Astrocyte (in vitro differentiated cells and primary cell): ENCODE data around the gene IBA57. TPM values are rescaled to one million over a fixed set of nuclear protein-coding genes. Genes with fewer than 3 reads are reported as not detected.

ENCODE experiments used
- DNase-seq: peaks from one replicate; pipeline ENCODE4 v3.0.0-alpha.2; 2010; ENCODE audit warnings: low read depth
- FAIRE-seq: peaks from 2 replicates; lab custom pipeline; 2011; peaks lifted over from hg19 to GRCh38; lab: Jason Lieb, UNC
- H2AFZ ChIP-seq: 2 replicates; pipeline ENCODE4 v1.6.0; 2012; ENCODE audit warnings: low read depth, low read length, inconsistent platforms
- H3K27ac ChIP-seq: 2 replicates; pipeline ENCODE4 v1.5.1; 2011; ENCODE audit warnings: low read depth, low read length, inconsistent platforms
- H3K27me3 ChIP-seq: 2 replicates; pipeline ENCODE4 v1.6.0; 2011; ENCODE audit warnings: low read length, inconsistent platforms; ENCODE audit not compliant: insufficient read depth
- H3K36me3 ChIP-seq: 2 replicates; pipeline ENCODE4 v1.5.1; 2011; ENCODE audit warnings: low read length, inconsistent platforms; ENCODE audit not compliant: insufficient read depth
- H3K4me1 ChIP-seq: 2 replicates; pipeline ENCODE4 v1.5.1; 2011; ENCODE audit warnings: low read length, inconsistent platforms; ENCODE audit not compliant: insufficient read depth
- H3K4me2 ChIP-seq: 2 replicates; pipeline ENCODE4 v1.6.0; 2012; ENCODE audit warnings: low read length, inconsistent platforms
- H3K4me3 ChIP-seq: 2 replicates; pipeline ENCODE4 v1.5.1; 2011; ENCODE audit warnings: low read depth, mild to moderate bottlenecking, low read length, inconsistent platforms; ENCODE audit not compliant: insufficient read depth
- H3K79me2 ChIP-seq: 2 replicates; pipeline ENCODE4 v1.6.0; 2012; ENCODE audit warnings: mild to moderate bottlenecking, low read length, inconsistent platforms; ENCODE audit not compliant: insufficient read depth
- H3K9ac ChIP-seq: 2 replicates; pipeline ENCODE4 v1.6.0; 2012; ENCODE audit warnings: mild to moderate bottlenecking, low read length, inconsistent platforms
- H3K9me3 ChIP-seq: 2 replicates; pipeline ENCODE4 v1.5.1; 2012; ENCODE audit warnings: low read depth, mild to moderate bottlenecking, low read length, inconsistent platforms; ENCODE audit not compliant: insufficient read depth
- H4K20me1 ChIP-seq: 2 replicates; pipeline ENCODE4 v1.6.0; 2012; ENCODE audit warnings: low read length, inconsistent platforms; ENCODE audit not compliant: insufficient read depth
- H3K27ac Mint-ChIP-seq: one replicate; pipeline ENCODE4 v1.8.0; 2021; ENCODE audit warnings: mild to moderate bottlenecking, mixed read lengths; ENCODE audit not compliant: unreplicated experiment
- H3K27me3 Mint-ChIP-seq: one replicate; pipeline ENCODE4 v1.8.0; 2021; ENCODE audit warnings: low read depth, mixed read lengths; ENCODE audit not compliant: unreplicated experiment
- H3K36me3 Mint-ChIP-seq: one replicate; pipeline ENCODE4 v1.8.0; 2021; ENCODE audit warnings: low read depth, mixed read lengths; ENCODE audit not compliant: unreplicated experiment
- H3K4me1 Mint-ChIP-seq: one replicate; pipeline ENCODE4 v1.8.0; 2021; ENCODE audit warnings: low read depth, mixed read lengths; ENCODE audit not compliant: unreplicated experiment
- H3K4me3 Mint-ChIP-seq: one replicate; pipeline ENCODE4 v1.8.0; 2021; ENCODE audit warnings: mild to moderate bottlenecking, moderate library complexity, mixed read lengths; ENCODE audit not compliant: unreplicated experiment
- H3K9me3 Mint-ChIP-seq: one replicate; pipeline ENCODE4 v1.8.0; 2021; ENCODE audit warnings: mild to moderate bottlenecking, mixed read lengths; ENCODE audit not compliant: unreplicated experiment
- EZH2 ChIP-seq: IDR thresholded peaks from 2 replicates; pipeline ENCODE4 v1.6.1; 2012; ENCODE audit warnings: mild to moderate bottlenecking, low read length, inconsistent platforms; ENCODE audit not compliant: insufficient read depth
- total RNA-seq: library from RNA; stranded (reverse); gene quantifications from 2 replicates; pipeline ENCODE4 v1.2.1, GENCODE V29; 2021
- TF ChIP-seq, protein P1 (sequence below): IDR thresholded peaks from 2 replicates; pipeline ENCODE4 v1.5.1; 2011; ENCODE audit warnings: low read depth, mild to moderate bottlenecking, inconsistent platforms, low read length, moderate library complexity; ENCODE audit not compliant: insufficient read depth

IBA57 gene
- total RNA-seq, 1 donor from 2014 or later, result 4.9 TPM

GRCh38 chr1:228217551-228218344, 52.1 kb downstream of the IBA57 start:
- TF ChIP-seq EZH2, result no peak
- TF ChIP-seq, protein P1, sequence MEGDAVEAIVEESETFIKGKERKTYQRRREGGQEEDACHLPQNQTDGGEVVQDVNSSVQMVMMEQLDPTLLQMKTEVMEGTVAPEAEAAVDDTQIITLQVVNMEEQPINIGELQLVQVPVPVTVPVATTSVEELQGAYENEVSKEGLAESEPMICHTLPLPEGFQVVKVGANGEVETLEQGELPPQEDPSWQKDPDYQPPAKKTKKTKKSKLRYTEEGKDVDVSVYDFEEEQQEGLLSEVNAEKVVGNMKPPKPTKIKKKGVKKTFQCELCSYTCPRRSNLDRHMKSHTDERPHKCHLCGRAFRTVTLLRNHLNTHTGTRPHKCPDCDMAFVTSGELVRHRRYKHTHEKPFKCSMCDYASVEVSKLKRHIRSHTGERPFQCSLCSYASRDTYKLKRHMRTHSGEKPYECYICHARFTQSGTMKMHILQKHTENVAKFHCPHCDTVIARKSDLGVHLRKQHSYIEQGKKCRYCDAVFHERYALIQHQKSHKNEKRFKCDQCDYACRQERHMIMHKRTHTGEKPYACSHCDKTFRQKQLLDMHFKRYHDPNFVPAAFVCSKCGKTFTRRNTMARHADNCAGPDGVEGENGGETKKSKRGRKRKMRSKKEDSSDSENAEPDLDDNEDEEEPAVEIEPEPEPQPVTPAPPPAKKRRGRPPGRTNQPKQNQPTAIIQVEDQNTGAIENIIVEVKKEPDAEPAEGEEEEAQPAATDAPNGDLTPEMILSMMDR, result no peak
- Histone ChIP-seq H3K4me1 (no peaks in the 10 kb centered on the region), H3K79me2 (no peaks in the 10 kb centered on the region), H3K36me3 (no peaks in the 10 kb centered on the region), H3K4me2 (no peak overlapping the region), H3K27me3 (no peaks in the 10 kb centered on the region), H3K4me3 (no peak overlapping the region), H4K20me1 (no peaks in the 10 kb centered on the region), H3K27ac (no peak overlapping the region), H3K9me3 (no peaks in the 10 kb centered on the region), H3K9ac (no peak overlapping the region), H2AFZ (no peak overlapping the region)
- Mint-ChIP-seq H3K9me3 (no peaks in the 10 kb centered on the region), H3K27me3 (no peaks in the 10 kb centered on the region), H3K4me1 (no peaks in the 10 kb centered on the region), H3K36me3 (peaks cover 13% of the 10 kb centered on the region), H3K4me3 (no peak overlapping the region), H3K27ac (no peak overlapping the region)
- no peak for FAIRE-seq
- DNase-seq, result no peak

DNA sequence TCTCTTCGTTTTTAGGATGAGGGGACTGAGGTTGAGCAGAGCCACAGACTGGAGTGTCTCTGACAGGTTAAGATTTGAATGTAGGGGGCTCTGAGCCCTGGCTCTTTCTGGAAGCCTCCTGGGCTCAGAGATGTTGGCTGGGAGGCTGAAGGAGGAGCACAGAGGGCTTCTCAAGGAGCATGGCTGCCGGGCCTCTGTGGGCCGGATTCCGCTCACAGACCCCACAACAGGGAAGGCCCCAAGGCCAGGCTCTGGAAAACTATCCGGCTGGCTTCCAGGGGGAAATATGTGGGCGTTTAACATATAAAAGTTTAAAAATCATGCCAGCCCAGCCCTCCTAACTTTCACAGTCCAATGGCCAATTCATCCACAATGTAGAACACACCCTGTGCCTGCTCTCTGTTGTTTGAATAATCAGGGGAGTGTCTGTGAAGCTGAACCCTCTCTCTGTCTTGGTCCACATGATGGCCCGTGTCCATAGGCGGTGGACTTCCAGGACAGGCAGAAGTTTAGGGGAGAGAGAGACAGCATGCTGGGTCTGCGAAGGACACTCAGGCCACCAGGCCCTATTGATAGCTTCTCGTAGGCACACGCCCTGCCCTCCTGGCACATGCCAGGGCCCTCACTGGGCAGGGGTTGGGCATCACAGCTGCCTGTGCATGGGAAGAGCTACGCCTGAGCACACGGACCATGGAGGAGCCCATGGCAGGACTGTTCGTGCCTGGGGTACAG, 53.1 kb downstream of the IBA57 start:
- no peaks in the 10 kb centered on the region for H3K36me3 ChIP-seq
- no peaks in the 10 kb centered on the region for H4K20me1 ChIP-seq
- H3K27me3 Mint-ChIP-seq, result no peaks in the 10 kb centered on the region
- TF ChIP-seq, protein P1, result no peak
- no peak for TF ChIP-seq EZH2
- no peaks in the 10 kb centered on the region for H3K79me2 ChIP-seq
- H3K9ac ChIP-seq, result no peak overlapping the region
- DNase-seq, result no peak
- no peak overlapping the region for H3K4me2 ChIP-seq
- no peaks in the 10 kb centered on the region for H3K9me3 Mint-ChIP-seq
- H2AFZ ChIP-seq, result no peak overlapping the region
- peaks cover 17% of the 10 kb centered on the region for H3K36me3 Mint-ChIP-seq
- H3K4me1 ChIP-seq, result no peaks in the 10 kb centered on the region
- H3K4me3 ChIP-seq, result no peak overlapping the region
- H3K4me1 Mint-ChIP-seq, result no peaks in the 10 kb centered on the region
- H3K9me3 ChIP-seq, result no peaks in the 10 kb centered on the region
- H3K27me3 ChIP-seq, result no peaks in the 10 kb centered on the region
- FAIRE-seq, result no peak
- no peak overlapping the region for H3K27ac ChIP-seq
- no peak overlapping the region for H3K4me3 Mint-ChIP-seq
- H3K27ac Mint-ChIP-seq, result no peak overlapping the region
